Vagina (tissue), 2 donors: ENCODE results near the gene FIGNL1. TPM values are rescaled to one million over a fixed set of nuclear protein-coding genes. Genes with fewer than 3 reads are reported as not detected.

Source experiments
- DNase-seq, 2 donors: peaks; one replicate each; pipeline ENCODE4 v3.0.0-alpha.2; 2017; ENCODE audit errors: extremely low spot score in 2 of 2
- H3K27ac ChIP-seq: fragments of 200-600 bp; sonication (generic); one replicate; pipeline ENCODE4 v1.5.1; 2019
- H3K27me3 ChIP-seq: fragments of 200-600 bp; sonication (generic); one replicate; pipeline ENCODE4 v1.5.1; 2019
- H3K36me3 ChIP-seq, 2 donors: fragments of 200-600 bp; sonication (generic); one replicate each; pipeline ENCODE4 v1.5.1; 2017 to 2019
- H3K4me1 ChIP-seq: fragments of 200-600 bp; sonication (generic); one replicate; pipeline ENCODE4 v1.5.1; 2019
- H3K4me3 ChIP-seq, 2 donors: fragments of 200-600 bp; sonication (generic); 1 replicate in 1 of 2; 2 replicates in 1 of 2; pipeline ENCODE4 v1.5.1; 2016 to 2019
- H3K9me3 ChIP-seq: fragments of 200-600 bp; sonication (generic); one replicate; pipeline ENCODE4 v1.5.1; 2019
- POLR2A ChIP-seq, 2 donors: fragments of 450-650 bp; IDR thresholded peaks; one replicate each; pipeline ENCODE4 v1.6.1; 2017; ENCODE audit warnings: antibody characterized with exemption in 2 of 2, mild to moderate bottlenecking in 2 of 2, moderate library complexity in 2 of 2
- POLR2AphosphoS5 ChIP-seq, 2 donors: sonication (generic); formaldehyde crosslinking; IDR thresholded peaks; one replicate each; pipeline ENCODE4 v1.9.0; 2017; ENCODE audit warnings: antibody characterized with exemption in 2 of 2, mild to moderate bottlenecking in 2 of 2, low read depth in 1 of 2; ENCODE audit not compliant: insufficient read depth in 1 of 2
- intact Hi-C: fragments of 100-400 bp; cut with DNase I; formaldehyde crosslinking; loops from one replicate; pipeline ENCODE4 v1.15.1; 2023
- total RNA-seq: library from RNA; depleted of rRNA; stranded (reverse); fragments of >200 nt; gene quantifications from one replicate; pipeline ENCODE4 v1.2.3, GENCODE V29; 2016
- TF ChIP-seq, protein P1 (sequence below), 3 experiments: fragments of 450-650 bp in 2 of 3; fragments of 200-600 bp in 1 of 3; sonication (generic) in 1 of 3; IDR thresholded peaks; one replicate each; pipeline ENCODE4 v1.5.1; 2017 to 2019; ENCODE audit warnings: antibody characterized with exemption in 3 of 3, mild to moderate bottlenecking in 2 of 3, moderate library complexity in 2 of 3

The FIGNL1 gene
- total RNA-seq, 1 donor from 2014 or later: 7.9 TPM

GRCh38 chr7:50472427-50472826, 22.3 kb upstream of the FIGNL1 start:
- H3K27ac ChIP-seq: no peak overlapping the region
- TF ChIP-seq POLR2AphosphoS5 (IDR thresholded peaks at IDR 0.05; ENCODE audit: insufficient read depth in 1 of 2, low read depth in 1 of 2): no peak
- TF ChIP-seq, protein P1, sequence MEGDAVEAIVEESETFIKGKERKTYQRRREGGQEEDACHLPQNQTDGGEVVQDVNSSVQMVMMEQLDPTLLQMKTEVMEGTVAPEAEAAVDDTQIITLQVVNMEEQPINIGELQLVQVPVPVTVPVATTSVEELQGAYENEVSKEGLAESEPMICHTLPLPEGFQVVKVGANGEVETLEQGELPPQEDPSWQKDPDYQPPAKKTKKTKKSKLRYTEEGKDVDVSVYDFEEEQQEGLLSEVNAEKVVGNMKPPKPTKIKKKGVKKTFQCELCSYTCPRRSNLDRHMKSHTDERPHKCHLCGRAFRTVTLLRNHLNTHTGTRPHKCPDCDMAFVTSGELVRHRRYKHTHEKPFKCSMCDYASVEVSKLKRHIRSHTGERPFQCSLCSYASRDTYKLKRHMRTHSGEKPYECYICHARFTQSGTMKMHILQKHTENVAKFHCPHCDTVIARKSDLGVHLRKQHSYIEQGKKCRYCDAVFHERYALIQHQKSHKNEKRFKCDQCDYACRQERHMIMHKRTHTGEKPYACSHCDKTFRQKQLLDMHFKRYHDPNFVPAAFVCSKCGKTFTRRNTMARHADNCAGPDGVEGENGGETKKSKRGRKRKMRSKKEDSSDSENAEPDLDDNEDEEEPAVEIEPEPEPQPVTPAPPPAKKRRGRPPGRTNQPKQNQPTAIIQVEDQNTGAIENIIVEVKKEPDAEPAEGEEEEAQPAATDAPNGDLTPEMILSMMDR (IDR thresholded peaks at IDR 0.05): no peak
- no peak for TF ChIP-seq POLR2A (IDR thresholded peaks at IDR 0.05)
- no peak overlapping the region for H3K4me3 ChIP-seq
- H3K4me1 ChIP-seq: no peaks in the 10 kb centered on the region
- intact Hi-C loops: loop anchor here (10.0 kb wide), 2 partner anchors 312 to 592 kb away; partner anchors contain the start of gene GRB10
- H3K36me3 ChIP-seq: no peaks in the 10 kb centered on the region
- H3K27me3 ChIP-seq: no peaks in the 10 kb centered on the region
- H3K9me3 ChIP-seq: no peaks in the 10 kb centered on the region
- no peak for DNase-seq

GRCh38 chr7:50471970-50472369, 21.8 kb upstream of the FIGNL1 start:
- no peak for DNase-seq
- TF ChIP-seq, protein P1 (IDR thresholded peaks at IDR 0.05): no peak
- TF ChIP-seq POLR2AphosphoS5 (IDR thresholded peaks at IDR 0.05; ENCODE audit: insufficient read depth in 1 of 2, low read depth in 1 of 2) (no peak), POLR2A (IDR thresholded peaks at IDR 0.05) (no peak)
- H3K36me3 ChIP-seq: no peaks in the 10 kb centered on the region
- H3K9me3 ChIP-seq: no peaks in the 10 kb centered on the region
- no peak overlapping the region for H3K27ac ChIP-seq
- H3K4me1 ChIP-seq: no peaks in the 10 kb centered on the region
- no peaks in the 10 kb centered on the region for H3K27me3 ChIP-seq
- no peak overlapping the region for H3K4me3 ChIP-seq
- intact Hi-C loops: loop anchor here (10.0 kb wide), 2 partner anchors 313 to 593 kb away; partner anchors contain the start of gene GRB10

DNA sequence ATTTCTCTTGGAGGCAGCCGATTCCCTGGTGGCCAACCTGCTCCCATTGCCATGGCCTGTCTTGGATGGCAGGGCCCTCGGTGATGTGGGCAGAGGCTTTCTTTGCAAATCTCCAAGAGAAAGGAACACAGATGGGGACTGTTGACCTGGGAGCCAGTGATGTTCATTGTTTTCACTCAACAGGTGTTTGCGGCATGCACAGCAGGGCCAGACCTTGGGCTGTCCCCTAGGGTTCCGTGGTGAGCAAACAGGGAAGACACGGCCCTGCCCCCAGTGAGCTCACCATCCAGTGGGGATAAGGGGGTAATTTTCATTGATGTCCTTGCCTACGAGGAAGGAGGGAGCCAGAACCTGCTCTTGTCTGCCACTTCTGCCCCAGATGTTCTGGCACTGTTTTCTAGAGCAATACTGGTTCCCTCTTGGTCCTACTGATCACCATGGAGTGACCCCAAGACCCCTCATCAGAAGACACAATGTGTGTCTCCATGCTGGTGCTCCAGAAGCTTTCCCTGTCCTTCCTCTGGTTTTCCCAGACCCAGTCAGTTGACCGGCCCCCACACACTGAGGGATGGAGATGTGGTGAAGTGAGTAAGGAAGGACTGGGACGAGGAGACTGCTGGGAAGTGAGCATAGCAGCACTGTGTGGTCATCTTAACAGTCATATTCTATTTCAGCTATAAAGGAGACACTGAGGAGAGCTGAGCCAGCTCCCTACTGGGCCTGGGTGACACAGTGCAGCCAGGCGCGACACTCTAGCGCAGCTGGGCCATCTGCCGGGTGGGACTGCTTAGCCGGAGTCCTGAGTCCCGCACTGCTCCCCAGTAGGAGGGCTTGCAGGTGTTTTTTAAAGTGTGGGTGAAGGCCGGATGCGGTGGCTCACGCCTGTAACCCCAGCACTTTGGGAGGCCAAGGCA, 20.4 kb upstream of the FIGNL1 start:
- no peaks in the 10 kb centered on the region for H3K4me1 ChIP-seq
- no peaks in the 10 kb centered on the region for H3K27me3 ChIP-seq
- H3K27ac ChIP-seq: no peak overlapping the region
- H3K4me3 ChIP-seq: no peak overlapping the region
- no peak for DNase-seq
- H3K9me3 ChIP-seq: no peaks in the 10 kb centered on the region
- TF ChIP-seq POLR2A (IDR thresholded peaks at IDR 0.05) (no peak), POLR2AphosphoS5 (IDR thresholded peaks at IDR 0.05; ENCODE audit: insufficient read depth in 1 of 2, low read depth in 1 of 2) (no peak)
- TF ChIP-seq, protein P1 (IDR thresholded peaks at IDR 0.05): no peak
- intact Hi-C loops: loop anchor here (10.0 kb wide), 2 partner anchors 314 to 594 kb away; partner anchors contain the start of gene GRB10
- no peaks in the 10 kb centered on the region for H3K36me3 ChIP-seq

DNA sequence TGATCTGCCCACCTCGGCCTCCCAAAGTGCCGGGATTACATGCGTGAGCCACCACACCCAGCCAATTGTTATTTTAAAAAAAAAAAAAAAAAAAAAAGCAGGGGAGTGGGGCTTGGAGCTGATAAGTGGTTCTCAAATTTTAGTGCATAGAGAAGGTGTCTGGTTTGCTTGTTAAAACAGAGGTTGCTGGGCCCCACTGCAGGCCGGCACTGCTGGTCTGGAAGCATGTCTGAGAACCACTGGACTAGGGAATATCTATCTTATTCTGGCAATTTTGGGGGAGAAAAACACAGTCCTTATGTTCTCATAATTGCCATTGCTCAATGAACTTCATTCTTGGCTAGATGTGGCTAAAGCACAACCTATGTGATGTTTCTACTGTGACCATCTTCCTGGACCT, 19.0 kb upstream of the FIGNL1 start:
- no peaks in the 10 kb centered on the region for H3K27me3 ChIP-seq
- H3K36me3 ChIP-seq: no peaks in the 10 kb centered on the region
- TF ChIP-seq, protein P1 (IDR thresholded peaks at IDR 0.05): no peak
- intact Hi-C loops: loop anchor here (5.0 to 10.0 kb wide), 2 partner anchors 216 to 693 kb away; no protein-coding TSS in a partner anchor
- H3K4me1 ChIP-seq: no peaks in the 10 kb centered on the region
- no peak for DNase-seq
- H3K4me3 ChIP-seq: no peak overlapping the region
- no peak overlapping the region for H3K27ac ChIP-seq
- H3K9me3 ChIP-seq: no peaks in the 10 kb centered on the region
